ENCODE measurements around the gene ARHGEF7. TPM values are rescaled to one million over a fixed set of nuclear protein-coding genes. Genes with fewer than 3 reads are reported as not detected.

ARHGEF7 gene
- polyA plus RNA-seq, 1 donor (not counting 4 experiments of a cell fraction or from before 2014, with no cell fraction given) = 25.2 TPM

- H3K79me2 ChIP-seq (ENCODE audit: control insufficient read depth, insufficient read depth, low read length) = no peaks in the 10 kb centered on the region
- H3K27me3 ChIP-seq (ENCODE audit: control insufficient read depth, extremely low read depth, insufficient read depth, low read length) = no peaks in the 10 kb centered on the region
- no peaks in the 10 kb centered on the region for H3K9me1 ChIP-seq (ENCODE audit: control insufficient read depth, extremely low read depth, insufficient read depth, low read length)
- no peaks in the 10 kb centered on the region for H3K9me3 ChIP-seq (ENCODE audit: control insufficient read depth, low read depth, low read length)
- no peaks in the 10 kb centered on the region for H3K4me1 ChIP-seq (ENCODE audit: control insufficient read depth, extremely low read depth, insufficient read depth, low read length)
- no peaks in the 10 kb centered on the region for H4K20me1 ChIP-seq (ENCODE audit: control insufficient read depth, extremely low read depth, insufficient read depth, low read length)
- no peak overlapping the region for H3K4me2 ChIP-seq (ENCODE audit: control insufficient read depth, extremely low read depth, insufficient read depth, low read depth, low read length)
- DNase-seq (ENCODE audit: low read depth, low spot score) (no peak), FAIRE-seq (no peak)
- H3K27ac ChIP-seq (ENCODE audit: control insufficient read depth, insufficient read depth, low read length) = no peak overlapping the region
- dilution Hi-C loops (cut with MboI; ENCODE audit: extremely low pct_ligation_motif_present, low sequenced_read_pairs) = no loop called here
- TF ChIP-seq EZH2 (IDR thresholded peaks at IDR 0.05; ENCODE audit: low read length) (no peak), CTCF (optimal IDR thresholded peaks at IDR 0.05 in 1 of 3, IDR thresholded peaks at IDR 0.05 in 1 of 3, conservative IDR thresholded peaks at IDR 0.05 in 1 of 3; ENCODE audit: extremely low read depth in 1 of 3, insufficient read depth in 2 of 3, low read length in 3 of 3) (no peak)
- peaks cover 0 to 22% of the 10 kb centered on the region in 2 experiments for H3K36me3 ChIP-seq (ENCODE audit: control insufficient read depth in 2 of 2, extremely low read depth in 1 of 2, insufficient read depth in 2 of 2, low read length in 2 of 2)
- H3K4me3 ChIP-seq (ENCODE audit: control insufficient read depth in 2 of 3, extremely low read depth in 1 of 3, insufficient read depth in 2 of 3, low read depth in 1 of 3, low read length in 3 of 3) = no peak overlapping the region
- H2AFZ ChIP-seq (ENCODE audit: control insufficient read depth, low read length) = no peak overlapping the region
- H3K9ac ChIP-seq (ENCODE audit: control insufficient read depth, extremely low read depth, insufficient read depth, low read length) = no peak overlapping the region
Observed at GRCh38 chr13:111241862-111242261, 126.8 kb downstream of the ARHGEF7 start.

GRCh38 chr13:111242585-111242984 is 127.5 kb downstream of the ARHGEF7 start:
- FAIRE-seq = no peak
- dilution Hi-C loops (cut with MboI; ENCODE audit: extremely low pct_ligation_motif_present, low sequenced_read_pairs) = no loop called here

More at GRCh38 chr13:111242585-111242984, 127.5 kb downstream of the ARHGEF7 start:
- DNase-seq (ENCODE audit: low read depth, low spot score) = no peak
- no peaks in the 10 kb centered on the region for H3K4me1 ChIP-seq (ENCODE audit: control insufficient read depth, extremely low read depth, insufficient read depth, low read length)
- no peaks in the 10 kb centered on the region for H3K79me2 ChIP-seq (ENCODE audit: control insufficient read depth, insufficient read depth, low read length)
- TF ChIP-seq EZH2 (IDR thresholded peaks at IDR 0.05; ENCODE audit: low read length) (no peak), CTCF (optimal IDR thresholded peaks at IDR 0.05 in 1 of 3, IDR thresholded peaks at IDR 0.05 in 1 of 3, conservative IDR thresholded peaks at IDR 0.05 in 1 of 3; ENCODE audit: extremely low read depth in 1 of 3, insufficient read depth in 2 of 3, low read length in 3 of 3) (no peak)
- no peaks in the 10 kb centered on the region for H3K27me3 ChIP-seq (ENCODE audit: control insufficient read depth, extremely low read depth, insufficient read depth, low read length)
- no peak overlapping the region for H3K9ac ChIP-seq (ENCODE audit: control insufficient read depth, extremely low read depth, insufficient read depth, low read length)
- H2AFZ ChIP-seq (ENCODE audit: control insufficient read depth, low read length) = no peak overlapping the region
- H3K9me3 ChIP-seq (ENCODE audit: control insufficient read depth, low read depth, low read length) = no peaks in the 10 kb centered on the region
- H3K27ac ChIP-seq (ENCODE audit: control insufficient read depth, insufficient read depth, low read length) = no peak overlapping the region
- H3K4me3 ChIP-seq (ENCODE audit: control insufficient read depth in 2 of 3, extremely low read depth in 1 of 3, insufficient read depth in 2 of 3, low read depth in 1 of 3, low read length in 3 of 3) = no peak overlapping the region
- H4K20me1 ChIP-seq (ENCODE audit: control insufficient read depth, extremely low read depth, insufficient read depth, low read length) = no peaks in the 10 kb centered on the region
- peaks cover 3 to 22% of the 10 kb centered on the region in 2 experiments for H3K36me3 ChIP-seq (ENCODE audit: control insufficient read depth in 2 of 2, extremely low read depth in 1 of 2, insufficient read depth in 2 of 2, low read length in 2 of 2)
- H3K4me2 ChIP-seq (ENCODE audit: control insufficient read depth, extremely low read depth, insufficient read depth, low read depth, low read length) = no peak overlapping the region
- H3K9me1 ChIP-seq (ENCODE audit: control insufficient read depth, extremely low read depth, insufficient read depth, low read length) = no peaks in the 10 kb centered on the region
